Measurements from ENCODE around the gene ASPN. TPM values are rescaled to one million over a fixed set of nuclear protein-coding genes. Genes with fewer than 3 reads are reported as not detected.

The ASPN gene
- total and polyA plus RNA-seq, 10 of the 15 experiments (the other 5 are each of a cell fraction or from before 2014, with no cell fraction given) = 0.03 to 0.47 (median 0.42) TPM; not detected in 7

DNA sequence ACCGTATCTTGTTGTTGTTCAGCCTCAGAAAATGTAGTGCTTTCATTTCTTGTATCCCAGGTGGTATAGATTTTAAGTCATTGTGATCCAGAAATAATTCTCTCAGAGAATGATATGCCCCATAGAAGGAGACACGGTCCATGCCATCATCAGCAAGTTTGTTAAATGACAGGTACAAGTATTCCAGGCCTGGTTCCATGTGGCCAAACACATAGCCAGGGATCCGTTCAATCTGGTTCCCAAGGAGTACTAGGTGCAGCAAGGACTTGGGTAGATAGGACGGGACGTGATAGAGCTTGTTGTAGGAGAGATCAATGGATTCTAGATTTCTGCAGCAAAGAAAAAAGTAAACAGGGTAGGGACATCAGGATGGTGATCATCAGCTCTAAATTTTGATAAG lies 18.4 kb upstream of the ASPN start:
- Histone ChIP-seq H4K20me1 (ENCODE audit: control insufficient read depth, insufficient read depth) (no peaks in the 10 kb centered on the region), H3K4me1 (ENCODE audit: control insufficient read depth, insufficient read depth, low read length) (no peaks in the 10 kb centered on the region), H3K4me2 (ENCODE audit: control insufficient read depth, insufficient read depth) (no peak overlapping the region), H3K27ac (ENCODE audit: control insufficient read depth, insufficient read depth) (no peak overlapping the region), H3K79me2 (ENCODE audit: control insufficient read depth, insufficient read depth, low read length) (no peaks in the 10 kb centered on the region), H3K27me3 (replicated peaks in 1 of 2; ENCODE audit: control insufficient read depth in 2 of 2, insufficient read depth in 2 of 2, low read length in 1 of 2) (no peaks in the 10 kb centered on the region), H3K4me3 (no peak overlapping the region), H3K36me3 (ENCODE audit: control insufficient read depth in 2 of 2, insufficient read depth in 2 of 2, low read length in 1 of 2) (no peaks in the 10 kb centered on the region), H3K9ac (ENCODE audit: control insufficient read depth, insufficient read depth, low read length) (no peak overlapping the region), H3K9me3 (replicated peaks; ENCODE audit: control insufficient read depth, insufficient read depth, low read length) (no peaks in the 10 kb centered on the region), H2AFZ (ENCODE audit: control insufficient read depth, low read depth, low read length) (no peak overlapping the region)
- 89% methylated on average over 5 of the region's 5 CpGs for WGBS (ENCODE audit: insufficient coverage, insufficient replicate concordance, low lambda C conversion rate, missing lambda C conversion rate)
- ChIA-PET RAD21 (ENCODE audit: unreplicated experiment) (no interaction called here), CTCF (interaction anchor here (1.3 kb wide), 1 partner anchor 19 kb away, joined by 3 read pairs; no protein-coding TSS in a partner anchor), SMC1A (ENCODE audit: uncharacterized antibody, unreplicated experiment) (interaction anchor here (2.5 kb wide), 1 partner anchor 11 kb away, joined by 7 read pairs; no protein-coding TSS in a partner anchor), POLR2A (no interaction called here)
- DNase-seq (ENCODE audit: low read depth, low spot score) (no peak), FAIRE-seq (no peak), ATAC-seq (no peak)
- no TSS peak for BruUV-seq (replicated peaks)
- intact Hi-C loops (cut with micrococcal nuclease; ENCODE audit: unreplicated experiment) (loop anchor here (10.0 kb wide), 1 partner anchor 134 kb away; no protein-coding TSS in a partner anchor), in situ Hi-C loops (cut with MboI) (no loop called here)
- no peak for TF ChIP-seq CBFB (IDR thresholded peaks at IDR 0.05; ENCODE audit: low read depth)

DNA sequence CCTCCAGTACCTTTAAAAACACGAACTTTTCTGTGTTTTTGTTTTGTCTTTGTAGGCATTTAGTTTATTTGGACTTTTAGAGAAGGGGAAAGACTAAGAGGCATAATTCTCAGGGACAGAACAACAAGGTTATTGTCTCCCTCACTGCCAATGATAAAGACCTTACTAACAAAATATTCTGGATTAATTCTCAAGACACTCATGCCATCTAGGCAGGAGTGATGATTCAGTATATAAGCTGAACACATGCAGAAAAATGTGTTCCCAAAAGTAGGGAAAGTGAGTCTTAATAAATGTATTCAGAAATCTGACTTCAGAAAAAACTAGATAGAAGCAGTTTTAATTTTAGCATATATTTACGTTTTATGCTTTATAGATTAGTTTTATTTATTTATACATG lies 17.4 kb upstream of the ASPN start:
- Histone ChIP-seq H3K4me1 (ENCODE audit: control insufficient read depth, insufficient read depth, low read length) (no peaks in the 10 kb centered on the region), H3K4me3 (no peak overlapping the region), H3K27ac (ENCODE audit: control insufficient read depth, insufficient read depth) (no peak overlapping the region), H2AFZ (ENCODE audit: control insufficient read depth, low read depth, low read length) (no peak overlapping the region), H3K27me3 (replicated peaks in 1 of 2; ENCODE audit: control insufficient read depth in 2 of 2, insufficient read depth in 2 of 2, low read length in 1 of 2) (no peaks in the 10 kb centered on the region), H3K4me2 (ENCODE audit: control insufficient read depth, insufficient read depth) (no peak overlapping the region), H3K9me3 (replicated peaks; ENCODE audit: control insufficient read depth, insufficient read depth, low read length) (no peaks in the 10 kb centered on the region), H4K20me1 (ENCODE audit: control insufficient read depth, insufficient read depth) (no peaks in the 10 kb centered on the region), H3K79me2 (ENCODE audit: control insufficient read depth, insufficient read depth, low read length) (no peaks in the 10 kb centered on the region), H3K9ac (ENCODE audit: control insufficient read depth, insufficient read depth, low read length) (no peak overlapping the region), H3K36me3 (ENCODE audit: control insufficient read depth in 2 of 2, insufficient read depth in 2 of 2, low read length in 1 of 2) (no peaks in the 10 kb centered on the region)
- in situ Hi-C loops (cut with MboI) (no loop called here), intact Hi-C loops (cut with micrococcal nuclease; ENCODE audit: unreplicated experiment) (loop anchor here (10.0 kb wide), 1 partner anchor 135 kb away; no protein-coding TSS in a partner anchor)
- ATAC-seq = no peak
- ChIA-PET CTCF (no interaction called here), POLR2A (no interaction called here), SMC1A (ENCODE audit: uncharacterized antibody, unreplicated experiment) (no interaction called here), RAD21 (ENCODE audit: unreplicated experiment) (no interaction called here)
- no peak for TF ChIP-seq ZZZ3 (IDR thresholded peaks at IDR 0.05; ENCODE audit: control insufficient read depth, insufficient read length, low read depth)
- TF ChIP-seq SREBF1 (IDR thresholded peaks at IDR 0.05; ENCODE audit: low read length) = no peak
- no peak for TF ChIP-seq NR2F1 (conservative IDR thresholded peaks at IDR 0.05)
- TF ChIP-seq, protein P1, sequence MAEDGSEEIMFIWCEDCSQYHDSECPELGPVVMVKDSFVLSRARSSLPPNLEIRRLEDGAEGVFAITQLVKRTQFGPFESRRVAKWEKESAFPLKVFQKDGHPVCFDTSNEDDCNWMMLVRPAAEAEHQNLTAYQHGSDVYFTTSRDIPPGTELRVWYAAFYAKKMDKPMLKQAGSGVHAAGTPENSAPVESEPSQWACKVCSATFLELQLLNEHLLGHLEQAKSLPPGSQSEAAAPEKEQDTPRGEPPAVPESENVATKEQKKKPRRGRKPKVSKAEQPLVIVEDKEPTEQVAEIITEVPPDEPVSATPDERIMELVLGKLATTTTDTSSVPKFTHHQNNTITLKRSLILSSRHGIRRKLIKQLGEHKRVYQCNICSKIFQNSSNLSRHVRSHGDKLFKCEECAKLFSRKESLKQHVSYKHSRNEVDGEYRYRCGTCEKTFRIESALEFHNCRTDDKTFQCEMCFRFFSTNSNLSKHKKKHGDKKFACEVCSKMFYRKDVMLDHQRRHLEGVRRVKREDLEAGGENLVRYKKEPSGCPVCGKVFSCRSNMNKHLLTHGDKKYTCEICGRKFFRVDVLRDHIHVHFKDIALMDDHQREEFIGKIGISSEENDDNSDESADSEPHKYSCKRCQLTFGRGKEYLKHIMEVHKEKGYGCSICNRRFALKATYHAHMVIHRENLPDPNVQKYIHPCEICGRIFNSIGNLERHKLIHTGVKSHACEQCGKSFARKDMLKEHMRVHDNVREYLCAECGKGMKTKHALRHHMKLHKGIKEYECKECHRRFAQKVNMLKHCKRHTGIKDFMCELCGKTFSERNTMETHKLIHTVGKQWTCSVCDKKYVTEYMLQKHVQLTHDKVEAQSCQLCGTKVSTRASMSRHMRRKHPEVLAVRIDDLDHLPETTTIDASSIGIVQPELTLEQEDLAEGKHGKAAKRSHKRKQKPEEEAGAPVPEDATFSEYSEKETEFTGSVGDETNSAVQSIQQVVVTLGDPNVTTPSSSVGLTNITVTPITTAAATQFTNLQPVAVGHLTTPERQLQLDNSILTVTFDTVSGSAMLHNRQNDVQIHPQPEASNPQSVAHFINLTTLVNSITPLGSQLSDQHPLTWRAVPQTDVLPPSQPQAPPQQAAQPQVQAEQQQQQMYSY (CRISPR knock-in tag; IDR thresholded peaks at IDR 0.05) = no peak
- no peak for TF ChIP-seq DPF2 (IDR thresholded peaks at IDR 0.05)
- TF ChIP-seq, protein P2, sequence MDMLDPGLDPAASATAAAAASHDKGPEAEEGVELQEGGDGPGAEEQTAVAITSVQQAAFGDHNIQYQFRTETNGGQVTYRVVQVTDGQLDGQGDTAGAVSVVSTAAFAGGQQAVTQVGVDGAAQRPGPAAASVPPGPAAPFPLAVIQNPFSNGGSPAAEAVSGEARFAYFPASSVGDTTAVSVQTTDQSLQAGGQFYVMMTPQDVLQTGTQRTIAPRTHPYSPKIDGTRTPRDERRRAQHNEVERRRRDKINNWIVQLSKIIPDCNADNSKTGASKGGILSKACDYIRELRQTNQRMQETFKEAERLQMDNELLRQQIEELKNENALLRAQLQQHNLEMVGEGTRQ (IDR thresholded peaks at IDR 0.05; ENCODE audit: borderline replicate concordance, low read depth, low read length) = no peak
- TF ChIP-seq, protein P3, sequence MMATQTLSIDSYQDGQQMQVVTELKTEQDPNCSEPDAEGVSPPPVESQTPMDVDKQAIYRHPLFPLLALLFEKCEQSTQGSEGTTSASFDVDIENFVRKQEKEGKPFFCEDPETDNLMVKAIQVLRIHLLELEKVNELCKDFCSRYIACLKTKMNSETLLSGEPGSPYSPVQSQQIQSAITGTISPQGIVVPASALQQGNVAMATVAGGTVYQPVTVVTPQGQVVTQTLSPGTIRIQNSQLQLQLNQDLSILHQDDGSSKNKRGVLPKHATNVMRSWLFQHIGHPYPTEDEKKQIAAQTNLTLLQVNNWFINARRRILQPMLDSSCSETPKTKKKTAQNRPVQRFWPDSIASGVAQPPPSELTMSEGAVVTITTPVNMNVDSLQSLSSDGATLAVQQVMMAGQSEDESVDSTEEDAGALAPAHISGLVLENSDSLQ (IDR thresholded peaks at IDR 0.05) = no peak
- TF ChIP-seq SMAD5 (IDR thresholded peaks at IDR 0.05; ENCODE audit: low read depth) = no peak
- no peak for DNase-seq (ENCODE audit: low read depth, low spot score)
- 75% methylated on average over 2 of the region's 2 CpGs for WGBS (ENCODE audit: insufficient coverage, insufficient replicate concordance, low lambda C conversion rate, missing lambda C conversion rate)
- BruUV-seq (replicated peaks) = no TSS peak
- no peak for FAIRE-seq

All from GM12878 (cell line).